Activated T-cell treated with anti-CD3 and anti-CD28 coated beads for 4 hours (primary cell): ENCODE data around the gene MPP2.
"Not testable (repeated sequence)": the region's sequence is repeated elsewhere in the genome, so short reads cannot be mapped to it uniquely, and the experiment has no call there.

Source experiments
- DNase-seq: peaks from one replicate; pipeline ENCODE4 v3.0.0-alpha.2; 2020

The MPP2 gene

DNA sequence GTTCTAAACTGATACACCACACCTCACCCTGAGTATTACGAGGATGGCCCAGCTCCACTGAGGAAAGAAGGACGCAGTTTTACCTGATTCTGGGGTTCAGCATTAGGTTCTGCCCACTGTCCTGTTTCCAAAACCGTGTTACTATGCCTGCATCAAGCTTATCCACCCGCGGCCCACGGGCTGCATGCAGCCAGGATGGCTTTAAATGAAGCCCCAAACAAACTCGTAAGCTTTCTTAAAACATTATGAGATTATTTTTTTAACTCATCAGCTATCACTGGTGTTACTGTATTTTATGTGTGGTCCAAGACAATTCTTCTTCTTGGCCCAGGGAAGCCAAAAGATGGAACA lies 64.4 kb downstream of the MPP2 start:
- no peak for DNase-seq

DNA sequence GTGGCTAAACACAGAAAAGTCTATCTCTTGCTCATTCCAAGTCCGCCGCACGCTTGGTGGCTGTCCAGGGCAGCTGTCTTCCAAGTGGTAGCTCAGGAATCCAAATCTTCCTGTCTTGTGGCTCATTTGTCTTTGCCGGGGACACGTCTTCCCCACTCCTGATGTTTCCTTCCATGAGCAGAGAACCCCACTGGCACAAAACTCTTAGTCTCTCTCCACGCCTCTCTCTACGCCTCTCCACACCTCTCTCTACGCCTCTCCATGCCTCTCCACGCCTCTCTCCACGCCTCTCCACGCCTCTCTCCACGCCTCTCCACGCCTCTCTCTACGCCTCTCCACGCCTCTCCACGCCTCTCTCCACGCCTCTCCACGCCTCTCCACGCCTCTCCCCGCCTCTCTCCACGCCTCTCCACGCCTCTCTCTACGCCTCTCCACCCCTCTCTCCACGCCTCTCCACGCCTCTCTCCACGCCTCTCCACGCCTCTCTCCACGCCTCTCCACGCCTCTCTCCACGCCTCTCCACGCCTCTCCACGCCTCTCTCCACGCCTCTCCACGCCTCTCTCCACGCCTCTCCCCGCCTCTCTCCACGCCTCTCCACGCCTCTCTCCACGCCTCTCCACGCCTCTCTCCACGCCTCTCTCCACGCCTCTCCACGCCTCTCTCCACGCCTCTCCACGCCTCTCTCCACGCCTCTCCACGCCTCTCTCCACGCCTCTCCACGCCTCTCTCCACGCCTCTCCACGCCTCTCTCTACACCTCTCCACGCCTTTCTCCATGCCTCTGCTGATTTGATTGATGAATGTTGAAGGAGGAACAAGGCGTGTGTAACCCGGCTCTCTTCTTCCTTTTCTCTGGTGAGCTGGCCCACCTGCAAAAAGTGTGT lies 65.0 kb downstream of the MPP2 start:
- DNase-seq, result not testable (repeated sequence)

DNA sequence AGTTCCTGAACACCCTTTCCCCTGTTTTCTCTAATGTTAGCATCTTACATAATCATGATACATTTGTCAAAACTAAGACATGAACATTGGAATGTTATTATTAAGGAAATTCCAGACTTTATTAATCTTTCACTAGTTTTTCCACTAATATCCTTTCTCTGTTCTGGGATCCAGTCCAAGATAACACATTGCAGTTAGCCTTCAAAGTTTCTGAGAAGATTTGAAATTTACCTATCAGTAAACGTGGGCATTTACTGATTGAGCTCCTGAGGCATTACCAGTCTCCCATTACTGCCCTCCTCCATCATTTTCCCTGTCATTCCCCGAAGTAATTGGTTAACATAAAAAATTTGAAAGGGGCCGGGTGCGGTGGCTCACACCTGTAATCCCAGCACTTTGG lies 66.1 kb downstream of the MPP2 start:
- DNase-seq, result no peak

DNA sequence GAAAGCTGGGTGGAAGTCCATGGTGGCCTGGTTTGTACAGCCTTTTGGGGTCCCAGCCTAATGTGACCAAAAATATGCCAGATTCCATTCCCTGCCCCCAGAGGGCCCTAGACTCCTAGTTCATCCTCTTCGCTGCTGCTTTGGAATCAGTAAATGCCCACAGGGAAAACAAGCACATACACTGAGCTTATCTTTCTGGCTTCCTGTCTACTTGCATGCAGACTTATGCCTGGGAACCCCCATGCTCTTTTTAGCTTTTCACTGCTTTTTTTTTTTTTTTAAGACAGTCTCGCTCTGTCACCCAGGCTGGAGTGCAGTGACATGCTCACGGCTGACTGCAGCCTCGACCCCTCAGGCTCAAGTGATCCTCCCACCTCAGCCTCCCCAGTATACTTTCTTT lies 66.5 kb downstream of the MPP2 start:
- DNase-seq, result no peak

DNA sequence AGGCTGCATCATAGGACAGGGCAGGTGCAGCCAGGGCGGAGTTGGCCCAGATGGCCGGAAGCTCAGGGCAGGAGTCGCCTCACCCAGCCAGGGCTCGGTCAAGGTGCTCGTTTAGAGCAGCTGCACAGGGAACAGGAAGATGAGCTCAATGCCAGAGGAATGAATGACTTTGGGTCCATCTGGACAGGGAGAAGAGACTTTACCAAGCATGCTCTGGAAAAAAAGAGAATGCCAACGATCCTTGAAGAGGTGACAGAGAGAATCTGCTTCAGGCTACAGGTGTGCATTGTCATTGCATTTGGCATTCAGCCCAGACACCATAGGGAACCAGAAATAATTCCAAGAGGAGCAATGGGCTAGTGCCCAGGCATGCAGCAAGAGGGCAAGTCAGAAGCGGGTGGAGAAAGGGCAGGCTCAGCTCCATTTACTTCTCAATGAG lies 67.6 kb downstream of the MPP2 start:
- no peak for DNase-seq

DNA sequence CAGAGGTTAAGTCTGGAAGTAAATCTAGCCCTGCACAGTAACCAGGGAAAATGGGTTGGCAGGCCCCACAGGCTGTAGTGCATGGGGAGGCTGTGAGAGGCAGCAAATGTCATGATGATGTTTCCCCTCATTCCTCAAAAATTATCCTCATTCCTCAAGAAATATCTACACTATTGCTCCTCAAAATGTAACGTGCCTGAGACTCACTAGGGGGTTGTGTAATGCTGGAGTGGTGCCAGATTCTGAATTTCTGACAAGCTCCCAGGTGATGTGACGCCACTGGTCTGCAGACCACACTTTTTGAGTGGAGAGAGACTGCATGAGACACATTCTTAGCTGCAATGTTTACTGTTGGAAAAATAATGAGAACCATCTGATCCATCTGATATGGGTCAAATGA lies 73.2 kb downstream of the MPP2 start:
- no peak for DNase-seq

DNA sequence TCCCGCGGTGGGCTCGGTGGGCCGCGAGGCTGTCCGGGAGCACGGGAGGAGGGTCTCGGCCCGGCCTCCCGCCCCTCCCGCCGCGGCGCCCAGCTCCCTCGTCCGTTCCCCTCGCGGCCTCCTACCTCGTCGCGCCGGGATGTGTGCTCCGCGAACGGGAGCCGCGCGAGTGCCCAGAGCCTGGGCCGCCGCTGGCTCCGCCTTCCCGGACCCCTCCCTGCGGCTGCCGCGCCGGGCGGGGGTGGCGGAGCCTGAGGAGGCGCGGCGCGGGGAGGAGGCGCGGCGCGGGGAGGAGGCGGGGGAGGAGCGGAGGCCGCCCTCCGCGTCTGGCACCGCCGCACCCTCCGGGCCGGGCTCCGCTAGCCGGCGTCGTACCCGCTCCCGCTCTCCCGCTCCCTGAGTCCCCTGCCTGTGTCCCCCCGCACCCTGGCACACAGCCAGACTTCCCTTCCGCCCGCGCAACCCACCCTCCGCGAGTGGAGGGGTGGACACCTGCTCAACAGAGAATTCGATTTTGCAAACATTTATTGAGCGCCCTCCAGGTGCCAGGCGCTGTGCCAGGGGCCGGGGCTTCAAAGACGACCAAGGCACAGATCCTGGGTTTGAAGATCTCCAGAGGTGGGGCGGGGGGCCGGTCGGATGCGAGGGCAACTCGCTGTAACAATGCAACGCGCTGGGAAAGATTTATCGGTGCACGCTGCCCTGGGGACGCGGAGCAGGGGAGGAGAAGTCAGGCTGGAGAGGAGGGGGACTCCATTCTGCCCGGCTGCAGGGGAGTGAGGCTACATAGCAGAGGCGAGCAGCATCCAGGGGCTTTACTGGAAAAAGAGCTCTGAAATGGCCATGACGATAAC lies 74.1 kb downstream of the MPP2 start, which contains the start of gene MPP3:
MPP3 (minus strand) TSS at position 171 of the 854 bp plus-strand sequence. CDS start 1,240 bp downstream, outside the sequence.
- peak; percentile 32 for DNase-seq

DNA sequence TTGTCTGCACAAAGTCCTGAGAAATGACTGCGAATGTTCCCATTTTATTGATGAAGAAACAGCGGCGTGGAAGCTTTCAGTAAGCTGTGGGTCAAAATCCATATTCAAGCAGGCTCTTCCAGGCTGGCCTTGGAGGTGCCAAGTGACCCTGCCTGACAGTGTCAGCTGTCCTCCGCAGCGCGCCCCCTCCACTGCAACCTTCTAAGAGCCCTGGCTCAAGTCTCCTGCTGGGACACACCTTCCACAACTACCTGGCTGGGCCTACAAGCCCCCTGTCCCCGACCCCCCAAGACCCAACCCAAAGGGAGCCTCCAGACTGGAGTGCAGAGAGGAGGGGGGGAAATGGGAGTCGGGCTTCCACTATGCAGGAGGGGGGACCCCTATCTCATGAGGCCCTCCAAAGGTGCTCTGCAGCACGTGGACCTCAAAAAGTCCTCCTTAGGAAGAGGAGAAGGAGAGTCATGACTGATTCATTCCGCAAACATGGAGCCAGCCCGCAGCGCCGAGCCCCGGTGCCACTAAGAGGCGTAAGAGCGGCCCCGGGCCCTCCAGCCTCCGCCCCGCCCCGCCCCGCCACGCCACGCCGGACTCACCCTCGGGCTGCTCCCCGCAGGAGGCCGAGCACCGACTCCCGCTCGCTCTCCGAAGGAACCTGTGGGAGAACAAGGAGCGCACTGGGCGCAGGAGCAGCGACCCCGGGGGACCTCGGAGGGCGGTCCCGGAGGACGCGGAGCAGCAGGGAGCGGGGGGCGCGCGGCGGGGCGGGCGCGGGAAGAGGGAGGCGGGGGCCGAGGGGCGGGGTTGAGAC lies 75.0 kb downstream of the MPP2 start:
- DNase-seq, result no peak

DNA sequence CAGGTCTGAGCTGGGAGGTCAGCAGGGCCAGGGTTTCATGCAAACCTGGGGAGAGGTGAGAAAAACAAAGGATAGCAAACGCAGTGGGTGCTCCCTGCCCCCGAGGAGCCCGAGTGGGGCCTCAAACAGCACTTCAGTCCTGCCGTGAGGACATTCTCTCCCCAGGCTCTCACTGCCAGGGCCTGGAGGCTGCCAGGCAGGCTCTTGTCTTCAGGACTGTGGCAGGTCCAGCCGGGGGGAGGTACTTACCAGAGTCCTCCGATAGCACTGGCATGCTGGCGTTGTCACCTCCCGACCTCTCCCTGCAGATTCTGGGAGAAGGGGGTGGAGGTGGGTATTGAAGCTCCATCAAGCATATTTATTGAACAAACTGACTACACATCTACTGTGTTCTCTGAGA lies 75.7 kb downstream of the MPP2 start:
- no peak for DNase-seq

DNA sequence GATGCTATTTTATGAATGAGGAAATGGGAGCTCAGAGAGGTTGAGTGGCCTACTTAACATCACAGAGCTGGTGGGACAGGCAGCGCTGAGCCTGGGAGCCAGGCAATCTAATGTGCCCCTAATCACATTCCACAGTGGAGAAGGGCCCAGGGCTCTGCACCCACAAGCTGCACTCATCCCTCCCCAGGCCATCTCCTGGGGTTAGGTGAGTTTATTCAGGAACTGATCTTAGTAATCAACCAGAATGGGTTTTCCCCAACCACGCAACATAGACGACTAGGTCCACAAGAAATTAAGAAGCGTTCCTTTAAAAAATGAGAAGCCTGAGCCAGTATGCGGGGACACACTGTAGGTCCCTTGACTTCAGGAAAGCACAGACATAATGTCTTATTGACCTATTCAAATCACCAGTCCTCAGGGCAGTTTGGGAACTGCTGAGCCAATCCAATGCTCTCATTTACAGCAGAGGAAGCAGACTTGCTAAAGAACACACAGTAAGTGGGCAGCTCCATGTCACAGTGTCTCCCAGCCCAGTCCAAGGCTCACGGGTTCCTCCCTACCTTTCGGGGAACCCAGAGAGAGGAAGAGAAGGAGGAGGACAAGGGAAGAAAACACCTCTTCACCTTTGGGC lies 76.7 kb downstream of the MPP2 start:
- no peak for DNase-seq

DNA sequence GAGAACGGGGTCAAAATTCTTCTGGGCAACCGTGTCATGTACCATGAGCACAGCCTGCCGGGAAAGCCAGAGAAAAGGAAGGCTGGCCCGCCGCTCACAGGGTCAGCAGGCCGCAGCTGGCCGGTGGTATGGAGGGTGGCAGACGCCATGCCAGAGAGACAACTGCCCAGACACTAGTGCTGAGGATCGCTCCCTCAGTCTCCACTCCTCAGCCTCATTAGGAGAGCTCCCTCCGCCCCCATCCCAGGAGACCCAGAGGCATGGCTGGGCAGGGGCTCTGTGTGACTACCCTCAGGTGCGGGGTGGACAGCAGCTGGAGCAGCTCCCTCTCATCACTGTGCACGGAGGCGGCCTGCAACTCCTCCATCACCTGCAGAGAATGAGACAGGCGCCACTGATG lies 77.6 kb downstream of the MPP2 start:
- no peak for DNase-seq

DNA sequence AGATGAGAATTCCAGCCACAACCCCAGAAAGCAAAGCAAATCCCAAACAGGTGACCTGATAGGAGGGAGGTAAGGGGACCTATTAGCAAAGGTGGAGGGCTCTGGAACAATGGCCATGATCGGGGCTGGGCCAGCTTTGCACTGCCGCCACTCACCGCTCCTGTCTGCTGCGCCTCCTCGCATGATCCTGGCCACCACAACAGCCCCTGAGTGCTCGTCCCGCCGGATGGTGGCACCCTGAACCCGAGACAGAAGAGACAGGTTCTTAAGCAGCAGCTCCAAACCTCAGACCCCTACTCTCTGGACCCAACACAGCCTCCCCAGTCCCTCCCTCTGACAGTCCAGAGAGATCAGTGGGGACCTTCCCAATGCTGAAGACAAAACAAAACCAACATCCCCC lies 79.7 kb downstream of the MPP2 start:
- no peak for DNase-seq

DNA sequence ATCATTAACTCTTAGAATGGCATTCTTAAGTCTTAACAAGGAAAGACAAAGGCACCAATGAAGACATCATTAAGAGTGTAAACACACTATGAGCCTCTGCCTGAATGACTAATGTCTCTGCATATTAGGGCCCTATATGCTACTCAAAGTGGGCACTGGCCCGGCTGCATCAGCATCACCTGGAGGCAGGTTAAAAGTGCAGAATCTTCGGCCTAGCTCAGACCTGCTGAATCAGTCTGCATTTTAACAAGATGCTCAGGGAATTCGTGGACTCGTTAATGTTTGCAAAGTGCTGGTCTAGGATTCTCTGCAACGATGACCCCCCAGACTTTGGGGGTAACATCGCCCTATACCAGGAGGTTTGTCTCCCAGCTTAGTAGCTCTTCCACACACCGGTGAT lies 81.1 kb downstream of the MPP2 start:
- no peak for DNase-seq

DNA sequence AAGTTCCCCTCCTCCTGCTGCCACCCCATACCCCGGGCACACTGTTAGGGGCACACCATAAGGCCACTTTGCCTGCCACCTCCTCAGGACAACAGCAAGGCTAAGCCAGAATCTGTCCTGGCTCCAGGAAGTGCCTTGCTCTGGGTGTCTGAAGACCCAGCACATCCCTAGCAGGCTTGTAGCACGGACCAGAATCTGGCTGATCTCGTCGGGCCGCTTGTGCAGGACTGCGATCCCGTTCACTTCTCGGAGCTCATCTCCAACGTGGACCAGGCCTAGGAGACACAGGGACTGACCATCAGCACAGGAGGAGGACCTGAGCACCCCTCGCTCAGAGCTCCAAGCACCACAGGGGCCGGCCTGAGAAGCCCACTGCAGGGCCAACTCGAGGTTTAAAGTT lies 81.8 kb downstream of the MPP2 start:
- DNase-seq, result no peak
